T-helper 2 cell (primary cell): ENCODE measurements around the gene NUS1.
"Not testable (repeated sequence)": the region's sequence is repeated elsewhere in the genome, so short reads cannot be mapped to it uniquely, and the experiment has no call there.

Experiments
- DNase-seq, 5 experiments: peaks; one replicate each; pipeline versions ENCODE4 v3.0.0 to v3.0.0-alpha.2; 2012 to 2022
- total RNA-seq, 2 donors: gene quantifications; one replicate each; lab custom pipeline; 2026; lab: John Stamatoyannopoulos, UW

The NUS1 gene
- 23.1 to 29.0 reads per million in 2 donors for total RNA-seq

- DNase-seq: peak; percentile 94 to 98 (median 96)
These were observed at the start of gene NUS1 for GRCh38 chr6:117674991-117675657. Gene NUS1, plus strand, starts transcription at chr6:117675469. Its CDS starts 202 bp downstream, at chr6:117675671.

- no peak for DNase-seq
These were observed 47.7 kb upstream of the NUS1 start for GRCh38 chr6:117627533-117627932.

- no peak for DNase-seq
These were observed 46.1 kb upstream of the NUS1 start for GRCh38 chr6:117629119-117629660.

GRCh38 chr6:117637770-117638169, 37.5 kb upstream of the NUS1 start:
- no peak for DNase-seq

GRCh38 chr6:117642976-117643375, 32.3 kb upstream of the NUS1 start:
- DNase-seq: no peak

GRCh38 chr6:117651984-117652383, 23.3 kb upstream of the NUS1 start:
- DNase-seq: not testable (repeated sequence)

GRCh38 chr6:117653949-117654348, 21.3 kb upstream of the NUS1 start:
- DNase-seq: no peak

- DNase-seq: no peak
These were observed 19.9 kb upstream of the NUS1 start for GRCh38 chr6:117655380-117655779.

GRCh38 chr6:117666881-117667280, 8.4 kb upstream of the NUS1 start:
- no peak for DNase-seq

GRCh38 chr6:117668736-117669135, 6.5 kb upstream of the NUS1 start:
- no peak for DNase-seq

GRCh38 chr6:117674503-117674902, 766 bp upstream of the NUS1 start:
- no peak for DNase-seq

GRCh38 chr6:117675658-117676301, 511 bp downstream of the NUS1 start:
- DNase-seq: not testable (repeated sequence)

GRCh38 chr6:117676577-117677218, 1.4 kb downstream of the NUS1 start:
- DNase-seq: no peak

- DNase-seq: peak in 2 of 5 experiments; percentile 17 to 20
These were observed 2.4 kb downstream of the NUS1 start for GRCh38 chr6:117677553-117678141.

- no peak for DNase-seq
These were observed 6.0 kb downstream of the NUS1 start for GRCh38 chr6:117681162-117681741.

GRCh38 chr6:117684749-117685148, 9.5 kb downstream of the NUS1 start:
- DNase-seq: no peak

- no peak for DNase-seq
These were observed 10.1 kb downstream of the NUS1 start for GRCh38 chr6:117685359-117685758.

- no peak for DNase-seq
These were observed 11.9 kb downstream of the NUS1 start for GRCh38 chr6:117687021-117687648.

GRCh38 chr6:117689584-117689983, 14.3 kb downstream of the NUS1 start:
- not testable (repeated sequence) for DNase-seq

- no peak for DNase-seq
These were observed 31.2 kb downstream of the NUS1 start for GRCh38 chr6:117706504-117706903.

GRCh38 chr6:117706936-117707509, 31.8 kb downstream of the NUS1 start:
- not testable (repeated sequence) for DNase-seq

GRCh38 chr6:117711369-117711768, 36.1 kb downstream of the NUS1 start:
- peak in 1 of 5 experiments; percentile 3 for DNase-seq
